Upper lobe of left lung (tissue), 4 donors: ENCODE measurements around the gene IPCEF1.

ENCODE experiments used
- EP300 ChIP-seq, 4 donors: sonication (generic); formaldehyde crosslinking; IDR thresholded peaks; one replicate each; pipeline ENCODE4 v1.5.1; 2017; ENCODE audit warnings: antibody characterized with exemption in 4 of 4, control low read depth in 2 of 4
- POLR2A ChIP-seq, 4 donors: fragments of 450-650 bp; IDR thresholded peaks; one replicate each; pipeline ENCODE4 v1.5.1; 2016 to 2017; ENCODE audit warnings: antibody characterized with exemption in 4 of 4, mild to moderate bottlenecking in 2 of 4
- TF ChIP-seq, protein P1 (sequence below), 6 experiments: fragments of 450-650 bp in 4 of 6; fragments of 200-600 bp in 2 of 6; sonication (generic) in 2 of 6; IDR thresholded peaks; one replicate each; pipeline ENCODE4 v1.5.1; 2016 to 2019; ENCODE audit warnings: antibody characterized with exemption in 6 of 6

DNA sequence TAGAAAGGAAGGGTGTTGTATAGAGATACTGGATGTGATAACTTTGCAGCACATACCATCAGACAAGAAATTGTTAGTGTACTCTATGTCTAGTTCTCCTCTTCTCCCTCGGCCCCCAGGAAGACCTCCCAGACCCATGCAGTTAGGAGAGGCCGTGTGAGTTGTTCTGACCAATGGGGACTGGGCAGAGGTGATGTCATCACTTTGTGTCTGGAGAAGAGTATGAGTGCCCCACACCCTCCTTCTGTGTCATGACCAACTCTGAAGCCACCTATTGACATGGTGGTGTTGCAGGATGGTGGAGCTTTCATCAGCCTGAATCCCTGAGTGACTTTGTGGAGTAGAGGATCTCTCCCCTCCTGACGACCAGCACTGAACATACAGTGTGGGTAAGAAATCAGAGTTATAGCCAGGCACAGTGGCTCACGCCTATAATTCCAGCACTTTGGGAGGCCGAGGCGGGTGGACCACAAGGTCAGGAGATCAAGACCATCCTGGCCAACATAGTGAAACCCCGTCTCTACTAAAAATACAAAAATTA is 72.2 kb downstream of the IPCEF1 start:
- TF ChIP-seq EP300 (IDR thresholded peaks at IDR 0.05): no peak
- no peak for TF ChIP-seq POLR2A (IDR thresholded peaks at IDR 0.05)
- TF ChIP-seq, protein P1, sequence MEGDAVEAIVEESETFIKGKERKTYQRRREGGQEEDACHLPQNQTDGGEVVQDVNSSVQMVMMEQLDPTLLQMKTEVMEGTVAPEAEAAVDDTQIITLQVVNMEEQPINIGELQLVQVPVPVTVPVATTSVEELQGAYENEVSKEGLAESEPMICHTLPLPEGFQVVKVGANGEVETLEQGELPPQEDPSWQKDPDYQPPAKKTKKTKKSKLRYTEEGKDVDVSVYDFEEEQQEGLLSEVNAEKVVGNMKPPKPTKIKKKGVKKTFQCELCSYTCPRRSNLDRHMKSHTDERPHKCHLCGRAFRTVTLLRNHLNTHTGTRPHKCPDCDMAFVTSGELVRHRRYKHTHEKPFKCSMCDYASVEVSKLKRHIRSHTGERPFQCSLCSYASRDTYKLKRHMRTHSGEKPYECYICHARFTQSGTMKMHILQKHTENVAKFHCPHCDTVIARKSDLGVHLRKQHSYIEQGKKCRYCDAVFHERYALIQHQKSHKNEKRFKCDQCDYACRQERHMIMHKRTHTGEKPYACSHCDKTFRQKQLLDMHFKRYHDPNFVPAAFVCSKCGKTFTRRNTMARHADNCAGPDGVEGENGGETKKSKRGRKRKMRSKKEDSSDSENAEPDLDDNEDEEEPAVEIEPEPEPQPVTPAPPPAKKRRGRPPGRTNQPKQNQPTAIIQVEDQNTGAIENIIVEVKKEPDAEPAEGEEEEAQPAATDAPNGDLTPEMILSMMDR (IDR thresholded peaks at IDR 0.05): no peak
